GM21423 (cell line): ENCODE results near the gene CERS2.
"Not testable (repeated sequence)": the region's sequence is repeated elsewhere in the genome, so short reads cannot be mapped to it uniquely, and the experiment has no call there.

Experiments
- ATAC-seq: cut with Tn5 transposase; IDR thresholded peaks from one replicate; pipeline ENCODE4 v1.9.1; 2021; ENCODE audit warnings: mild to moderate bottlenecking, moderate library complexity; ENCODE audit not compliant: unreplicated experiment

Gene CERS2

GRCh38 chr1:150971583-150972416, 2.8 kb downstream of the CERS2 start:
- ATAC-seq: no peak

DNA sequence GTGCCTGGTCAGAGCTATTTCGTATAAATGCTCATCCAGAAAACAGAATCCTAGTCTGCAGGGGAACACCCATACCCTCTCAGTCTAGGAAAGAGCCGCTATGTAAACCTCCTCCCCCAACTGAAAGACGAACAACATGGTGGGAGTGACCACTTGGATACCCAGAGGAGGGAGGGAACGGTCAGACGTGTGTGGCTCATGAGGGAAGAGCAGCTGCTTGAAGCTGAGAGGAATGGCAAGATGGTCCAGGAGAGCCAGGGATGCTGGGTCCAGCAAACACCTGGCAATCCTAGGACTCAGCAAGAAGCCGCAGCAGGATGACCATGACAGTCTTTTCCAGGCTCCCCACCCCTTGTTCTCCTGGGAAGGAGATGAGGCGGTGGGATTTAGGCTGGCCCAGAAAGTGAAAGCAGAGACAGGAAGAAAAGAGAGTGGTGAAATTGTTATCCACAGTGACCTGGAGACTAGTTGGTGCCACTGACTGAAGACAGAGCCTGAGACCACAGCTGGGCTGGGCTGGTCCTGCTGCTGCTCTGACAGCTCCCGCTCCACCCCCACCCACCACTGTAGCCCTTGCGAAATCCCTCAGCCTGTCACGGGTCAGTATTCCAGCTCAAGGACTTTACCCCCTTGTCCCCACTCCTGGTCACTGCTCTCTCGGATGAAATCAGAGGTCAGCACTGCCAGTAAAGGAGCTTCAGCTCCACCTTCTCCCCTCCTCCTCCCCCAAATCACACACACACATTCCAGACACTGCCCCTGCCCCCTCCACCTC, 3.6 kb downstream of the CERS2 start:
- ATAC-seq: no peak

- no peak for ATAC-seq
Observed at GRCh38 chr1:150969626-150970025, 5.0 kb downstream of the CERS2 start.

- ATAC-seq: no peak
Observed at GRCh38 chr1:150968491-150968890, 6.1 kb downstream of the CERS2 start.

- ATAC-seq: no peak
Observed at GRCh38 chr1:150967936-150968335, 6.7 kb downstream of the CERS2 start.

GRCh38 chr1:150966011-150966410, 8.6 kb downstream of the CERS2 start:
- ATAC-seq: no peak

GRCh38 chr1:150965605-150966004, 9.0 kb downstream of the CERS2 start:
- no peak for ATAC-seq

GRCh38 chr1:150964164-150964489, 10.5 kb downstream of the CERS2 start:
- no peak for ATAC-seq

- no peak for ATAC-seq
Observed at GRCh38 chr1:150963321-150964163, 11.1 kb downstream of the CERS2 start.

GRCh38 chr1:150961756-150962155, 12.9 kb downstream of the CERS2 start:
- ATAC-seq: no peak

GRCh38 chr1:150960646-150961045, 14.0 kb downstream of the CERS2 start:
- no peak for ATAC-seq

DNA sequence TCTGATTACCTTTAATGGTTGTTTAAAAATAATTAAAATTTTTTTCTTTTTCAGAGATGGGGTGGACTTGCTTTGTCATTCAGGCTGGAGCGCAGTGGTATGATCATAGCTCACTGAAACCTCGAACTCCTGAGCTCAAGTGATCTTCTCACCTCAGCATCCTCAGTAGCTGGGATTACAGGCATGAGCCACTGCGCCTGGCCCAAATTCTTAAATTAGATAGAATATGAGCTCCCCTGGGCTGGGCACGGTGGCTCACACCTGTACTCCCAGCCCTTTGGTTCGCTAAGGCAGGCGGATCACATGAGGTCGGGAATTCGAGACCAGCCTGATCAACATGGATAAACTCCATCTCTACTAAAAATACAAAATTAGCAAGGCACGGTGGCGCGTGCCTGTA, 17.0 kb downstream of the CERS2 start:
- no peak for ATAC-seq

GRCh38 chr1:150955280-150955679, 19.4 kb downstream of the CERS2 start:
- no peak for ATAC-seq

GRCh38 chr1:150954708-150955107, 19.9 kb downstream of the CERS2 start:
- no peak for ATAC-seq

- ATAC-seq: no peak
Observed at GRCh38 chr1:150944856-150945255, 29.8 kb downstream of the CERS2 start.

- no peak for ATAC-seq
Observed at GRCh38 chr1:150931773-150932172, 42.9 kb downstream of the CERS2 start.

GRCh38 chr1:150928775-150929174, 45.9 kb downstream of the CERS2 start:
- not testable (repeated sequence) for ATAC-seq

DNA sequence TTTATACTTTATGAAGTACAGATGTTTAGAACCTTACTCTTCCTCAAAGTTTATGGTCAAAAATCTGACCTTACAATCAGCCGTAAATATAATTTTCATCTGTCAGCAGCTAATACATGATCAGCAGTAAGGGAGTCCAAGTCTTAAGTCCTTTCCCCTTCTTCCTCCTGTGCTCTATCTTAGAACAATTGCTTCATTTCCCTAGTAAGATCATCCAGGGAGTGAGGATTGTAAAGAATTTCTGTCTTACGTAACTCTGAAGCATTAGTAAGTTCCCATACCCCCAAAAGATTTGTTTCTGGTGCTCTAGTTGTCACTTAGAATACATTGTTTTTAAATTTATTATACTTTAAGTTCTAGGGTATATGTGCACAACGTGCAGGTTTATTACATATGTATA, 46.3 kb downstream of the CERS2 start:
- ATAC-seq: no peak

DNA sequence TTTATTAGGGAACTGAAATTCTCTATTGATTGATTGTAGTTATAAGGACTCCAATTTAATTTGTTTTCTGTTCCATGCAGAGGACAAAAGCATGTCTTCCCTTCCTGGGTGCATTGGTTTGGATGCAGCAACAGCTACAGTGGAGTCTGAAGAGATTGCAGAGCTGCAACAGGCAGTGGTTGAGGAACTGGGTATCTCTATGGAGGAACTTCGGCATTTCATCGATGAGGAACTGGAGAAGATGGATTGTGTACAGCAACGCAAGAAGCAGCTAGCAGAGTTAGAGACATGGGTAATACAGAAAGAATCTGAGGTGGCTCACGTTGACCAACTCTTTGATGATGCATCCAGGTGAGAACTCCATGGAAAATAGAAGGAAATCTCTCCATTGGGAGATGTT, 47.0 kb downstream of the CERS2 start:
- no peak for ATAC-seq

GRCh38 chr1:150926097-150926741, 48.4 kb downstream of the CERS2 start, which contains the start of gene SETDB1:
SETDB1 (plus strand) TSS chr1:150926363; CDS start chr1:150927715, 1,352 bp downstream.
- peak; percentile 91 for ATAC-seq

- ATAC-seq: no peak
Observed at GRCh38 chr1:150925080-150925479, 49.6 kb downstream of the CERS2 start.
